K562 (cell line): Measurements from ENCODE around the gene FGR. TPM values are rescaled to one million over a fixed set of nuclear protein-coding genes. Genes with fewer than 3 reads are reported as not detected.

Experiments used
- BHLHE40 ChIP-seq: IDR thresholded peaks from 2 replicates; pipeline ENCODE4 v1.6.1; 2011; ENCODE audit warnings: low read length, improper control_type of control experiment
- FOXK2 ChIP-seq, 2 experiments: fragments of 450-650 bp; IDR thresholded peaks in 1 of 2; conservative IDR thresholded peaks in 1 of 2; 2 replicates each; pipeline ENCODE4 v1.6.1; 2016; ENCODE audit warnings: low read depth in 2 of 2, mild to moderate bottlenecking in 1 of 2
- GABPA ChIP-seq: fragments of 200-800 bp; sonication (Bioruptor generic); conservative IDR thresholded peaks from 2 replicates; pipeline ENCODE4 v1.6.1; 2016; ENCODE audit warnings: low read depth, missing genetic modification characterization, missing compliant biosample characterization
- GATAD2A ChIP-seq: fragments of 450-650 bp; IDR thresholded peaks from 2 replicates; pipeline ENCODE4 v1.6.1; 2017
- PML ChIP-seq: IDR thresholded peaks from 2 replicates; pipeline ENCODE4 v1.6.1; 2012; ENCODE audit warnings: low read length, inconsistent platforms
- RBBP5 ChIP-seq: fragments of 200-600 bp; sonication (generic); IDR thresholded peaks from 2 replicates; pipeline ENCODE4 v1.6.1; 2012; ENCODE audit warnings: borderline replicate concordance, mild to moderate bottlenecking, low read length, control low read depth, inconsistent platforms; ENCODE audit not compliant: insufficient read depth, poor library complexity, severe bottlenecking
- polyA plus RNA-seq, 8 experiments: library from polyadenylated mRNA; depleted of rRNA in 4 of 8; stranded (reverse) in 5 of 8; unstranded in 3 of 8; fragments of >200 nt; fragmentation: Nextera tagmentation in 2 of 8; fragmentation: Illumina TruSeq in 1 of 8; extraction: Ambion mirVana in 2 of 8; extraction: Trizol in 1 of 8; gene quantifications; 2 replicates each; pipeline versions ENCODE4 v1.2.1 to v1.2.3, GENCODE V29; 2011 to 2014; ENCODE audit warnings: inconsistent platforms in 1 of 8, missing spikeins in 1 of 8
- total RNA-seq, 7 experiments: library from RNA; depleted of rRNA in 6 of 7; stranded (reverse); fragments of >200 nt in 6 of 7; fragmentation: Illumina TruSeq in 2 of 7; extraction: Trizol in 2 of 7; gene quantifications; 2 replicates each; pipeline versions ENCODE4 v1.2.1 to v1.2.3, GENCODE V29; 2011 to 2021; ENCODE audit warnings: low replicate concordance in 1 of 7
- TF ChIP-seq, protein P1 (sequence below): fragments of 450-650 bp; IDR thresholded peaks from 2 replicates; pipeline ENCODE4 v1.6.1; 2016; ENCODE audit warnings: mild to moderate bottlenecking, moderate library complexity
- TF ChIP-seq, protein P2 (sequence below): fragments of 250-450 bp; sonication (Bioruptor Pico); IDR thresholded peaks from 2 replicates; pipeline ENCODE4 v1.4.0; 2020
- TF ChIP-seq, protein P3 (sequence below): fragments of 450-650 bp; IDR thresholded peaks from 2 replicates; pipeline ENCODE4 v1.6.1; 2016; ENCODE audit warnings: antibody characterized with exemption
- TF ChIP-seq, protein P4 (sequence below): fragments of 450-650 bp; IDR thresholded peaks from 2 replicates; pipeline ENCODE4 v1.6.1; 2016; ENCODE audit warnings: borderline replicate concordance

The FGR gene
- total and polyA plus RNA-seq, 9 of the 15 experiments (the other 6 are each of a cell fraction or from before 2014, with no cell fraction given): 0.04 to 0.11 TPM; not detected in 7

DNA sequence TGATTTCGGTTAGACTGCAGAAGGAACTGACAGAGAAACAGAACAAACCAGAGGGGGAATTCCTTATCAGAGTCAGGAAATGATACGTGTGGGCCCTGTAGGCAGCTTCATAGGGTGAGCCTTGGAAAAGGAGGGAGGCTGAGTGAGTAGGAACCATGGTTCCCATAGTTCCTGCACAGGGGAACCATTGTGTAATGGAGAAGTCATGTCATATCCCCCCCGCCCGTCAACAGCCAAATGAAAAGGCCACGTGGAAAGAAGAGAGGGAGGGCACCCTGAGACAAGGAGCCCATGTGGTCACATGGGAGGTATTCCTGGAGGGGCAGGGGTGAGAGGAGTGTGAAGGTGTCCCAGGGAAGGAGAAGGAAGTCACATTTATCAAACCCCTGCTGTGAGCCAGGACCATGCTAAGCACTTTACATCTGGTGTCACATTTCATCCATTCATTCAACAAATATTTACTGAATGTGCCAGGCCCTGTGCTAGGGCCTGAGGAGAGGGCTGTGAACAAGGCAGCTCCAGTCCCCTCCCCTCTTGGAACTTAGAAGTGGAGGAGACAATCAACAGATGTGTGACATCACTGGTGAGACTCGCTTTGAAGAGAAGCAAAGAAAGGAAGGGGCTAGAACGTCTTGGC, 15.7 kb upstream of the FGR start (continued):
- TF ChIP-seq, protein P1, sequence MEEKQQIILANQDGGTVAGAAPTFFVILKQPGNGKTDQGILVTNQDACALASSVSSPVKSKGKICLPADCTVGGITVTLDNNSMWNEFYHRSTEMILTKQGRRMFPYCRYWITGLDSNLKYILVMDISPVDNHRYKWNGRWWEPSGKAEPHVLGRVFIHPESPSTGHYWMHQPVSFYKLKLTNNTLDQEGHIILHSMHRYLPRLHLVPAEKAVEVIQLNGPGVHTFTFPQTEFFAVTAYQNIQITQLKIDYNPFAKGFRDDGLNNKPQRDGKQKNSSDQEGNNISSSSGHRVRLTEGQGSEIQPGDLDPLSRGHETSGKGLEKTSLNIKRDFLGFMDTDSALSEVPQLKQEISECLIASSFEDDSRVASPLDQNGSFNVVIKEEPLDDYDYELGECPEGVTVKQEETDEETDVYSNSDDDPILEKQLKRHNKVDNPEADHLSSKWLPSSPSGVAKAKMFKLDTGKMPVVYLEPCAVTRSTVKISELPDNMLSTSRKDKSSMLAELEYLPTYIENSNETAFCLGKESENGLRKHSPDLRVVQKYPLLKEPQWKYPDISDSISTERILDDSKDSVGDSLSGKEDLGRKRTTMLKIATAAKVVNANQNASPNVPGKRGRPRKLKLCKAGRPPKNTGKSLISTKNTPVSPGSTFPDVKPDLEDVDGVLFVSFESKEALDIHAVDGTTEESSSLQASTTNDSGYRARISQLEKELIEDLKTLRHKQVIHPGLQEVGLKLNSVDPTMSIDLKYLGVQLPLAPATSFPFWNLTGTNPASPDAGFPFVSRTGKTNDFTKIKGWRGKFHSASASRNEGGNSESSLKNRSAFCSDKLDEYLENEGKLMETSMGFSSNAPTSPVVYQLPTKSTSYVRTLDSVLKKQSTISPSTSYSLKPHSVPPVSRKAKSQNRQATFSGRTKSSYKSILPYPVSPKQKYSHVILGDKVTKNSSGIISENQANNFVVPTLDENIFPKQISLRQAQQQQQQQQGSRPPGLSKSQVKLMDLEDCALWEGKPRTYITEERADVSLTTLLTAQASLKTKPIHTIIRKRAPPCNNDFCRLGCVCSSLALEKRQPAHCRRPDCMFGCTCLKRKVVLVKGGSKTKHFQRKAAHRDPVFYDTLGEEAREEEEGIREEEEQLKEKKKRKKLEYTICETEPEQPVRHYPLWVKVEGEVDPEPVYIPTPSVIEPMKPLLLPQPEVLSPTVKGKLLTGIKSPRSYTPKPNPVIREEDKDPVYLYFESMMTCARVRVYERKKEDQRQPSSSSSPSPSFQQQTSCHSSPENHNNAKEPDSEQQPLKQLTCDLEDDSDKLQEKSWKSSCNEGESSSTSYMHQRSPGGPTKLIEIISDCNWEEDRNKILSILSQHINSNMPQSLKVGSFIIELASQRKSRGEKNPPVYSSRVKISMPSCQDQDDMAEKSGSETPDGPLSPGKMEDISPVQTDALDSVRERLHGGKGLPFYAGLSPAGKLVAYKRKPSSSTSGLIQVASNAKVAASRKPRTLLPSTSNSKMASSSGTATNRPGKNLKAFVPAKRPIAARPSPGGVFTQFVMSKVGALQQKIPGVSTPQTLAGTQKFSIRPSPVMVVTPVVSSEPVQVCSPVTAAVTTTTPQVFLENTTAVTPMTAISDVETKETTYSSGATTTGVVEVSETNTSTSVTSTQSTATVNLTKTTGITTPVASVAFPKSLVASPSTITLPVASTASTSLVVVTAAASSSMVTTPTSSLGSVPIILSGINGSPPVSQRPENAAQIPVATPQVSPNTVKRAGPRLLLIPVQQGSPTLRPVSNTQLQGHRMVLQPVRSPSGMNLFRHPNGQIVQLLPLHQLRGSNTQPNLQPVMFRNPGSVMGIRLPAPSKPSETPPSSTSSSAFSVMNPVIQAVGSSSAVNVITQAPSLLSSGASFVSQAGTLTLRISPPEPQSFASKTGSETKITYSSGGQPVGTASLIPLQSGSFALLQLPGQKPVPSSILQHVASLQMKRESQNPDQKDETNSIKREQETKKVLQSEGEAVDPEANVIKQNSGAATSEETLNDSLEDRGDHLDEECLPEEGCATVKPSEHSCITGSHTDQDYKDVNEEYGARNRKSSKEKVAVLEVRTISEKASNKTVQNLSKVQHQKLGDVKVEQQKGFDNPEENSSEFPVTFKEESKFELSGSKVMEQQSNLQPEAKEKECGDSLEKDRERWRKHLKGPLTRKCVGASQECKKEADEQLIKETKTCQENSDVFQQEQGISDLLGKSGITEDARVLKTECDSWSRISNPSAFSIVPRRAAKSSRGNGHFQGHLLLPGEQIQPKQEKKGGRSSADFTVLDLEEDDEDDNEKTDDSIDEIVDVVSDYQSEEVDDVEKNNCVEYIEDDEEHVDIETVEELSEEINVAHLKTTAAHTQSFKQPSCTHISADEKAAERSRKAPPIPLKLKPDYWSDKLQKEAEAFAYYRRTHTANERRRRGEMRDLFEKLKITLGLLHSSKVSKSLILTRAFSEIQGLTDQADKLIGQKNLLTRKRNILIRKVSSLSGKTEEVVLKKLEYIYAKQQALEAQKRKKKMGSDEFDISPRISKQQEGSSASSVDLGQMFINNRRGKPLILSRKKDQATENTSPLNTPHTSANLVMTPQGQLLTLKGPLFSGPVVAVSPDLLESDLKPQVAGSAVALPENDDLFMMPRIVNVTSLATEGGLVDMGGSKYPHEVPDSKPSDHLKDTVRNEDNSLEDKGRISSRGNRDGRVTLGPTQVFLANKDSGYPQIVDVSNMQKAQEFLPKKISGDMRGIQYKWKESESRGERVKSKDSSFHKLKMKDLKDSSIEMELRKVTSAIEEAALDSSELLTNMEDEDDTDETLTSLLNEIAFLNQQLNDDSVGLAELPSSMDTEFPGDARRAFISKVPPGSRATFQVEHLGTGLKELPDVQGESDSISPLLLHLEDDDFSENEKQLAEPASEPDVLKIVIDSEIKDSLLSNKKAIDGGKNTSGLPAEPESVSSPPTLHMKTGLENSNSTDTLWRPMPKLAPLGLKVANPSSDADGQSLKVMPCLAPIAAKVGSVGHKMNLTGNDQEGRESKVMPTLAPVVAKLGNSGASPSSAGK: peak; percentile 81
- TF ChIP-seq PML (no peak), FOXK2 (conservative IDR thresholded peaks at IDR 0.05 in 1 of 2, IDR thresholded peaks at IDR 0.05 in 1 of 2; ENCODE audit: low read depth in 2 of 2) (peak; percentile 58 to 66; a peak in 1 of 4 replicates), BHLHE40 (no peak), GATAD2A (no peak), GABPA (no peak), RBBP5 (no peak)
- TF ChIP-seq, protein P2, sequence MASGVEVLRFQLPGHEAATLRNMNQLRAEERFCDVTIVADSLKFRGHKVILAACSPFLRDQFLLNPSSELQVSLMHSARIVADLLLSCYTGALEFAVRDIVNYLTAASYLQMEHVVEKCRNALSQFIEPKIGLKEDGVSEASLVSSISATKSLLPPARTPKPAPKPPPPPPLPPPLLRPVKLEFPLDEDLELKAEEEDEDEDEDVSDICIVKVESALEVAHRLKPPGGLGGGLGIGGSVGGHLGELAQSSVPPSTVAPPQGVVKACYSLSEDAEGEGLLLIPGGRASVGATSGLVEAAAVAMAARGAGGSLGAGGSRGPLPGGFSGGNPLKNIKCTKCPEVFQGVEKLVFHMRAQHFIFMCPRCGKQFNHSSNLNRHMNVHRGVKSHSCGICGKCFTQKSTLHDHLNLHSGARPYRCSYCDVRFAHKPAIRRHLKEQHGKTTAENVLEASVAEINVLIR (CRISPR knock-in tag): no peak
- TF ChIP-seq, protein P3, sequence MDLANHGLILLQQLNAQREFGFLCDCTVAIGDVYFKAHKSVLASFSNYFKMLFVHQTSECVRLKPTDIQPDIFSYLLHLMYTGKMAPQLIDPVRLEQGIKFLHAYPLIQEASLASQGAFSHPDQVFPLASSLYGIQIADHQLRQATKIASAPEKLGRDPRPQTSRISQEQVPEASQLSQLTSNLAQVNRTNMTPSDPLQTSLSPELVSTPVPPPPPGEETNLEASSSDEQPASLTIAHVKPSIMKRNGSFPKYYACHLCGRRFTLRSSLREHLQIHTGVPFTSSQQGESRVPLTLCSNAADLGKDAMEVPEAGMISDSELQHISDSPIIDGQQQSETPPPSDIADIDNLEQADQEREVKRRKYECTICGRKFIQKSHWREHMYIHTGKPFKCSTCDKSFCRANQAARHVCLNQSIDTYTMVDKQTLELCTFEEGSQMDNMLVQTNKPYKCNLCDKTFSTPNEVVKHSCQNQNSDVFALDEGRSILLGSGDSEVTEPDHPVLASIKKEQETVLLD: no peak
- TF ChIP-seq, protein P4, sequence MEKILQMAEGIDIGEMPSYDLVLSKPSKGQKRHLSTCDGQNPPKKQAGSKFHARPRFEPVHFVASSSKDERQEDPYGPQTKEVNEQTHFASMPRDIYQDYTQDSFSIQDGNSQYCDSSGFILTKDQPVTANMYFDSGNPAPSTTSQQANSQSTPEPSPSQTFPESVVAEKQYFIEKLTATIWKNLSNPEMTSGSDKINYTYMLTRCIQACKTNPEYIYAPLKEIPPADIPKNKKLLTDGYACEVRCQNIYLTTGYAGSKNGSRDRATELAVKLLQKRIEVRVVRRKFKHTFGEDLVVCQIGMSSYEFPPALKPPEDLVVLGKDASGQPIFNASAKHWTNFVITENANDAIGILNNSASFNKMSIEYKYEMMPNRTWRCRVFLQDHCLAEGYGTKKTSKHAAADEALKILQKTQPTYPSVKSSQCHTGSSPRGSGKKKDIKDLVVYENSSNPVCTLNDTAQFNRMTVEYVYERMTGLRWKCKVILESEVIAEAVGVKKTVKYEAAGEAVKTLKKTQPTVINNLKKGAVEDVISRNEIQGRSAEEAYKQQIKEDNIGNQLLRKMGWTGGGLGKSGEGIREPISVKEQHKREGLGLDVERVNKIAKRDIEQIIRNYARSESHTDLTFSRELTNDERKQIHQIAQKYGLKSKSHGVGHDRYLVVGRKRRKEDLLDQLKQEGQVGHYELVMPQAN: peak; percentile 51; the same call in 1 of the 2 replicates
